OCI-LY7 (cell line): ENCODE data around the gene GRIK2.

ENCODE experiments used
- EZH2phosphoT487 ChIP-seq: fragments of 200-600 bp; sonication (generic); IDR thresholded peaks from 2 replicates; pipeline ENCODE4 v1.6.1; 2018; ENCODE audit warnings: low read depth, borderline replicate concordance, mild to moderate bottlenecking, mixed run types, antibody characterized with exemption, low read length, moderate library complexity, mixed read lengths
- TF ChIP-seq, protein P1 (sequence below): fragments of 200-600 bp; sonication (generic); conservative IDR thresholded peaks from 2 replicates; pipeline ENCODE4 v1.5.1; 2014; ENCODE audit warnings: mild to moderate bottlenecking, antibody characterized with exemption, low read length, moderate library complexity, mixed read lengths

- TF ChIP-seq, protein P1, sequence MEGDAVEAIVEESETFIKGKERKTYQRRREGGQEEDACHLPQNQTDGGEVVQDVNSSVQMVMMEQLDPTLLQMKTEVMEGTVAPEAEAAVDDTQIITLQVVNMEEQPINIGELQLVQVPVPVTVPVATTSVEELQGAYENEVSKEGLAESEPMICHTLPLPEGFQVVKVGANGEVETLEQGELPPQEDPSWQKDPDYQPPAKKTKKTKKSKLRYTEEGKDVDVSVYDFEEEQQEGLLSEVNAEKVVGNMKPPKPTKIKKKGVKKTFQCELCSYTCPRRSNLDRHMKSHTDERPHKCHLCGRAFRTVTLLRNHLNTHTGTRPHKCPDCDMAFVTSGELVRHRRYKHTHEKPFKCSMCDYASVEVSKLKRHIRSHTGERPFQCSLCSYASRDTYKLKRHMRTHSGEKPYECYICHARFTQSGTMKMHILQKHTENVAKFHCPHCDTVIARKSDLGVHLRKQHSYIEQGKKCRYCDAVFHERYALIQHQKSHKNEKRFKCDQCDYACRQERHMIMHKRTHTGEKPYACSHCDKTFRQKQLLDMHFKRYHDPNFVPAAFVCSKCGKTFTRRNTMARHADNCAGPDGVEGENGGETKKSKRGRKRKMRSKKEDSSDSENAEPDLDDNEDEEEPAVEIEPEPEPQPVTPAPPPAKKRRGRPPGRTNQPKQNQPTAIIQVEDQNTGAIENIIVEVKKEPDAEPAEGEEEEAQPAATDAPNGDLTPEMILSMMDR = no peak
- no peak for TF ChIP-seq EZH2phosphoT487
These were observed 451.7 kb downstream of the GRIK2 start for GRCh38 chr6:101845172-101845571.
